Common myeloid progenitor, CD34-positive (primary cell): ENCODE results near the gene N4BP3.
"Not testable (repeated sequence)": the region's sequence is repeated elsewhere in the genome, so short reads cannot be mapped to it uniquely, and the experiment has no call there.

Source experiments
- CTCF ChIA-PET: fragments of 350-600 bp; sonication (Branson Sonifier 250); formaldehyde crosslinking; loops from one replicate; lab custom pipeline; 2021; ENCODE audit warnings: antibody characterized with exemption; lab: Charles Lee
- POLR2A ChIA-PET: fragments of 350-600 bp; sonication (Branson Sonifier 250); formaldehyde crosslinking; loops from one replicate; lab custom pipeline; 2021; ENCODE audit warnings: antibody characterized with exemption; lab: Charles Lee
- DNase-seq, 3 donors: peaks; one replicate each; pipeline versions ENCODE4 v3.0.0 to v3.0.0-alpha.2; 2013
- H3K27ac ChIP-seq, 2 experiments: 1 replicate in 1 of 2; 2 replicates in 1 of 2; pipeline ENCODE4 v1.7.0; 2013; ENCODE audit warnings: inconsistent platforms in 2 of 2, low read length in 2 of 2, mild to moderate bottlenecking in 2 of 2, low read depth in 1 of 2, moderate library complexity in 1 of 2; ENCODE audit not compliant: severe bottlenecking in 2 of 2, insufficient read depth in 1 of 2, poor library complexity in 1 of 2
- H3K27me3 ChIP-seq, 5 experiments: replicated peaks in 2 of 5; 1 replicate in 3 of 5; 2 replicates in 2 of 5; pipeline versions ENCODE4 v1.6.1 to v1.7.0; 2013; ENCODE audit warnings: low read length in 4 of 5, mild to moderate bottlenecking in 2 of 5, moderate library complexity in 2 of 5, inconsistent platforms in 1 of 5; ENCODE audit not compliant: insufficient read depth in 5 of 5, control insufficient read depth in 4 of 5
- H3K36me3 ChIP-seq, 4 experiments: 1 replicate in 2 of 4; 2 replicates in 2 of 4; pipeline versions ENCODE4 v1.6.1 to v1.7.0; 2013; ENCODE audit warnings: low read length in 3 of 4, control low read depth in 1 of 4, mild to moderate bottlenecking in 1 of 4; ENCODE audit not compliant: control insufficient read depth in 4 of 4, insufficient read depth in 4 of 4
- H3K4me1 ChIP-seq, 4 experiments: 1 replicate in 3 of 4; 2 replicates in 1 of 4; pipeline versions ENCODE4 v1.6.1 to v1.7.1; 2013; ENCODE audit warnings: low read length in 3 of 4, mild to moderate bottlenecking in 3 of 4, control low read depth in 1 of 4, inconsistent platforms in 1 of 4, moderate library complexity in 1 of 4; ENCODE audit not compliant: control insufficient read depth in 4 of 4, insufficient read depth in 4 of 4; ENCODE audit errors: control extremely low read depth in 1 of 4
- H3K4me3 ChIP-seq, 7 experiments: 1 replicate in 4 of 7; 2 replicates in 3 of 7; pipeline versions ENCODE4 v1.5.1 to v1.7.0; 2013; ENCODE audit warnings: mild to moderate bottlenecking in 7 of 7, low read length in 6 of 7, moderate library complexity in 6 of 7, inconsistent platforms in 2 of 7, low read depth in 2 of 7, control low read depth in 1 of 7; ENCODE audit not compliant: insufficient read depth in 4 of 7, control insufficient read depth in 1 of 7; ENCODE audit errors: extremely low read depth in 1 of 7
- H3K9me3 ChIP-seq, 5 experiments: 1 replicate in 4 of 5; 2 replicates in 1 of 5; pipeline versions ENCODE4 v1.6.1 to v1.7.1; 2013; ENCODE audit warnings: low read length in 4 of 5, mild to moderate bottlenecking in 2 of 5, inconsistent platforms in 1 of 5, low read depth in 1 of 5, moderate library complexity in 1 of 5; ENCODE audit not compliant: control insufficient read depth in 4 of 5, insufficient read depth in 2 of 5; ENCODE audit errors: control extremely low read depth in 1 of 5
- WGBS: methylation state at CpG from one replicate; pipeline ENCODE4 v1.1.5; 2013; ENCODE audit not compliant: insufficient coverage; 5-methylcytosine and 5-hydroxymethylcytosine counted together

The N4BP3 gene

DNA sequence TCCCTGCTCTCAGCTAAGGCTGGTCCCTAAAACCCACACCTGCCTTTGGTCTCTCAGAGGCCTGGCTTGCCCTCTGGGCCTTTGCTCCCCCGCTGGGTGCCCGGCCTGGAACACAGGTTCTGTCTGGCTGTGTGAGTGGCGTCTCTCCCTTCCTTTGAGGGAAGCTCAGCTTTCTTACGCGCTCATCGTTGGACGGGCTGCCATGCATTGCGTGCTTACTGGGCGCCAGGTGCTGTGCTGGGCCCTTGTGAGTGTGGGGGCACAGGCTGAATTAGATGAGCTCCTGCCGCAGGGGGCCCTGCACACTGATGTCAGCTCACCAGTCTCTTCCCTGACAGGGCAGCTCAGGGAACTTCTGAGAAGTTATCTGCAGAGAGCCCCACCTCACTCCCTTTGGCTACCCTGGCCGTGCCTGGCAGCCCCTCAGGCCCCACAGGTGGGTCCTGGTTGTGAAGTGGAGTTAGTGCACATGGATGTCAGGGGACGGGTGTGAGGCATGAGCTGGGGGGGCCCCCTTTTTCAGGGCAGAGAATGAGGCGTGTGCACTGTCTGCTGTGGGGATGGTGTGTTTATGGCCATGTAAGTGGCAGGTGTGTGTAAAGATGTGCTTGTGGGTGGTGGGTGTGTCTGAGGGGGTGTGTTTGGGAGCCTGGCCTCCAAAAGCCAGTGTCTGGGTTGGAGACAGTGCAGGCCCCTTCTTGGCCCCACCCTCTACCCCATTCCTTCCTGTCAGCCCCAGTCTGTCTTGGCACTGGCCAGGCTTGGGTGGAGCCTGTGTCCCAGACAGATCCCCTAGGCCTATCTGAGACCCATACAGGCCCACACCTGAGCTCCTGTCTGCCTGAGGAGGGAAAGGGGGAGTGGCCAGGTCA is 10.0 kb downstream of the N4BP3 start:
- DNase-seq = no peak
- ChIA-PET POLR2A (interaction anchor here (1.0 to 6.1 kb wide), 2 partner anchors 9 to 31 kb away, joined by 3 to 27 read pairs; partner anchors contain the start of genes N4BP3 and NHP2), CTCF (interaction anchor here (0.8 to 11.1 kb wide), 6 partner anchors 9 to 46 kb away, joined by 3 to 137 read pairs (median 5); no protein-coding TSS in a partner anchor)
- H3K9me3 ChIP-seq = no peaks in the 10 kb centered on the region
- no peaks in the 10 kb centered on the region for H3K36me3 ChIP-seq
- no peak overlapping the region for H3K27ac ChIP-seq
- peaks cover 0 to 69% (median 53%) of the 10 kb centered on the region in 4 experiments for H3K4me1 ChIP-seq
- no peaks in the 10 kb centered on the region for H3K27me3 ChIP-seq
- no peak overlapping the region for H3K4me3 ChIP-seq
- WGBS = 94% methylated on average over 9 of the region's 13 CpGs

- H3K9me3 ChIP-seq = no peaks in the 10 kb centered on the region
- H3K36me3 ChIP-seq = no peaks in the 10 kb centered on the region
- H3K27me3 ChIP-seq = no peaks in the 10 kb centered on the region
- CTCF ChIA-PET = interaction anchor here (0.8 to 11.1 kb wide), 9 partner anchors 10 to 47 kb away, joined by 3 to 137 read pairs (median 4); partner anchors contain the start of gene N4BP3
- H3K27ac ChIP-seq = no peak overlapping the region
- no peak overlapping the region for H3K4me3 ChIP-seq
- POLR2A ChIA-PET = interaction anchor here (6.1 kb wide), 1 partner anchor 10 kb away, joined by 27 read pairs; the partner anchor contains the start of gene N4BP3
- WGBS = 93% methylated on average over 14 of the region's 18 CpGs
- H3K4me1 ChIP-seq = peaks cover 0 to 61% (median 44%) of the 10 kb centered on the region in 4 experiments
- DNase-seq = no peak
Measured at GRCh38 chr5:178123966-178124925, 10.9 kb downstream of the N4BP3 start.

- ChIA-PET CTCF (interaction anchor here (1.0 to 11.1 kb wide), 5 partner anchors 10 to 48 kb away, joined by 3 to 137 read pairs (median 5); partner anchors contain the start of gene N4BP3), POLR2A (interaction anchor here (6.1 kb wide), 1 partner anchor 11 kb away, joined by 27 read pairs; the partner anchor contains the start of gene N4BP3)
- Histone ChIP-seq H3K27ac (no peak overlapping the region), H3K4me1 (peaks cover 0 to 57% (median 36%) of the 10 kb centered on the region in 4 experiments), H3K4me3 (no peak overlapping the region), H3K27me3 (no peaks in the 10 kb centered on the region), H3K9me3 (no peaks in the 10 kb centered on the region), H3K36me3 (no peaks in the 10 kb centered on the region)
- no peak for DNase-seq
- WGBS = 94% methylated on average over 7 of the region's 10 CpGs
Measured at GRCh38 chr5:178125253-178125906, 12.0 kb downstream of the N4BP3 start.

DNA sequence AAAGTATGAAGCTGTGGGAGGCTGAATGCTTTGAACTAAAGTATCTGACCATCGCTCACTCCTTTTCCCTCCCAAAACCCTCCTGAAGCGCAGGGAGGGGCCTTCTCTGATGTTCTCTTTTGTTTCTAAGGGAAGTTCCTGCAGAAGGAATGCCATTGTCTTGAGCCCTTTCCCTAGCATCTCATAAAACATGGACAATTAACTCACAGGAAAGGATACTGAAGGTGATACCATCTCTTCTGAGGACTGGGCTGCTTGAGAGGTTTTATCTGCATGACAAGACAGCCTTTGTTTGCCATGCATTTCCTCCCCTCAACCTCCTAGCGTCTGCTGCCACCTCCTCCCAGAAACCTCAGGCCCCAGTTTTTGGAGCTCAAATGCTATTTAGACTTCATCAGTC is 13.2 kb downstream of the N4BP3 start:
- CTCF ChIA-PET = interaction anchor here (1.0 to 1.2 kb wide), 3 partner anchors 9 to 51 kb away, joined by 3 to 4 read pairs (median 4); no protein-coding TSS in a partner anchor

GRCh38 chr5:178127300-178128009 is 14.1 kb downstream of the N4BP3 start:
- not testable (repeated sequence) for H3K9me3 ChIP-seq, H3K27me3 ChIP-seq, H3K36me3 ChIP-seq
- ChIA-PET CTCF (interaction anchor here (1.0 to 1.8 kb wide), 5 partner anchors 8 to 51 kb away, joined by 3 to 5 read pairs (median 4); no protein-coding TSS in a partner anchor), POLR2A (interaction anchor here (6.1 kb wide), 1 partner anchor 13 kb away, joined by 27 read pairs; the partner anchor contains the start of gene N4BP3)
- peaks cover 0 to 48% (median 32%) of the 10 kb centered on the region in 4 experiments for H3K4me1 ChIP-seq
- H3K4me3 ChIP-seq = peak overlapping the region in 1 of 7 experiments; percentile 28
- DNase-seq = peak; percentile 71 to 95 (median 84)
- WGBS = 37% methylated on average over 2 of the region's 14 CpGs
- peak overlapping the region in 1 of 2 experiments; percentile 68 for H3K27ac ChIP-seq

More for the DNA sequence above, 13.2 kb downstream of the N4BP3 start:
- no peaks in the 10 kb centered on the region for H3K36me3 ChIP-seq
- 50% methylated on average over 2 of the region's 3 CpGs for WGBS
- peak in 1 of 3 donors; percentile 21 for DNase-seq
- H3K4me3 ChIP-seq = no peak overlapping the region
- peaks cover 0 to 53% (median 33%) of the 10 kb centered on the region in 4 experiments for H3K4me1 ChIP-seq
- H3K27ac ChIP-seq = no peak overlapping the region
- POLR2A ChIA-PET = interaction anchor here (6.1 kb wide), 1 partner anchor 12 kb away, joined by 27 read pairs; the partner anchor contains the start of gene N4BP3
- no peaks in the 10 kb centered on the region for H3K27me3 ChIP-seq
- no peaks in the 10 kb centered on the region for H3K9me3 ChIP-seq
